Ammon's horn (tissue), 1 donor: ENCODE measurements around the gene TRAF3IP3.

ENCODE experiments used
- DNase-seq: peaks from one replicate; pipeline ENCODE4 v3.0.0-alpha.2; 2016; ENCODE audit warnings: low spot score

Gene TRAF3IP3

GRCh38 chr1:209800984-209801834 is 45.4 kb downstream of the TRAF3IP3 start:
- DNase-seq: no peak

GRCh38 chr1:209802117-209802779 is 46.4 kb downstream of the TRAF3IP3 start:
- no peak for DNase-seq

GRCh38 chr1:209802780-209803152 is 46.9 kb downstream of the TRAF3IP3 start:
- DNase-seq: no peak

- DNase-seq: no peak
These were observed 47.7 kb downstream of the TRAF3IP3 start for GRCh38 chr1:209803568-209803967.

GRCh38 chr1:209805341-209805781 is 49.5 kb downstream of the TRAF3IP3 start:
- no peak for DNase-seq

GRCh38 chr1:209805875-209806760 is 50.3 kb downstream of the TRAF3IP3 start, which contains the start of gene IRF6:
TSS of gene IRF6 (minus strand) at chr1:209806142. CDS start at chr1:209801413, 4,729 bp downstream.
- peak; percentile 55 for DNase-seq

- DNase-seq: no peak
These were observed 51.7 kb downstream of the TRAF3IP3 start for GRCh38 chr1:209807509-209807908.

GRCh38 chr1:209808059-209808581 is 52.3 kb downstream of the TRAF3IP3 start:
- no peak for DNase-seq

- DNase-seq: no peak
These were observed 53.8 kb downstream of the TRAF3IP3 start for GRCh38 chr1:209809611-209810010.

- DNase-seq: no peak
These were observed 54.9 kb downstream of the TRAF3IP3 start for GRCh38 chr1:209810783-209811182.

GRCh38 chr1:209813902-209814301 is 58.0 kb downstream of the TRAF3IP3 start:
- DNase-seq: no peak

- no peak for DNase-seq
These were observed 59.6 kb downstream of the TRAF3IP3 start for GRCh38 chr1:209815490-209815889.

- no peak for DNase-seq
These were observed 60.1 kb downstream of the TRAF3IP3 start for GRCh38 chr1:209815931-209816341.

- DNase-seq: no peak
These were observed 61.1 kb downstream of the TRAF3IP3 start for GRCh38 chr1:209816923-209817322.

GRCh38 chr1:209817691-209818090 is 61.8 kb downstream of the TRAF3IP3 start:
- DNase-seq: no peak

- DNase-seq: no peak
These were observed 63.2 kb downstream of the TRAF3IP3 start for GRCh38 chr1:209819058-209819457.

- DNase-seq: no peak
These were observed 65.1 kb downstream of the TRAF3IP3 start for GRCh38 chr1:209820986-209821385.

- DNase-seq: no peak
These were observed 66.9 kb downstream of the TRAF3IP3 start for GRCh38 chr1:209822706-209823105.

- DNase-seq: peak; percentile 69
These were observed 67.5 kb downstream of the TRAF3IP3 start for GRCh38 chr1:209823143-209824041.

GRCh38 chr1:209825591-209826434 is 70.0 kb downstream of the TRAF3IP3 start:
- no peak for DNase-seq
